Activated CD8-positive, alpha-beta memory T cell treated with anti-CD3 and anti-CD28 coated beads, Interleukin-2, amount 50 U/mL, for 48 hours (primary cell): ENCODE data around the gene TMEM98.
"Not testable (repeated sequence)": the region's sequence is repeated elsewhere in the genome, so short reads cannot be mapped to it uniquely, and the experiment has no call there.

Source experiments
- DNase-seq: peaks from one replicate; pipeline ENCODE4 v3.0.0-alpha.2; 2020

The TMEM98 gene

GRCh38 chr17:32987868-32988267 lies 59.9 kb downstream of the TMEM98 start:
- DNase-seq = not testable (repeated sequence)

DNA sequence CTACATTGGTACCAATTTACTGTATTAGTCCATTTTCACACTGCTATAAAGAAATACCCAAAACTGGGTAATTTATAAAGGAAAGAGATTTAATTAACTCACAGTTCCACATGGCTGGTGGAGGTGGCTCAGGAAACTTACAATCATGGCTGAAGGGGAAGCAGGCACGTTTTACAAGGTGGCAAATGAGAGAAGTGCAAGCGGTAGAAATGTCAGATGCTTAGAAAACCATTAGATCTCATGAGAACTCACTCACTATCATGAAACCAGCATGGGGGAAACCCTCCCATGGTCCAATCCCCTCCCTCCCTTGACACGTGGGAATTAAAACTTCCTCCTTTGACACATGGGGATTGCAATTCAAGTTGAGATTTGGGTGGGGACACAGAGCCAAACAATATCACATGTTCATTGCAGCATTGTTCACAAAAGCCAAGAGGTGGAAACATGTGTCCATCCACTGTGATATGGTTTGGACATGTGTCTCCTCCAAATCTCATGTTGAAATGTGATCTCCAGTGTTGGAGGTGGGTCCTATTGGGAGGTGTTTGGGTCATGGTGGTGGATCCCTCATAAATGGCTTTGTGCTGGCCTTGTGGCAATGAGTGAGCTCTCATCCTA lies 60.6 kb downstream of the TMEM98 start:
- no peak for DNase-seq

- no peak for DNase-seq
These were observed 64.5 kb downstream of the TMEM98 start for GRCh38 chr17:32992321-32993033.

GRCh38 chr17:32993977-32994376 lies 66.0 kb downstream of the TMEM98 start:
- no peak for DNase-seq
